DMS 273 (cell line): ENCODE measurements around the gene EIF3C.
"Not testable (repeated sequence)": the region's sequence is repeated elsewhere in the genome, so short reads cannot be mapped to it uniquely, and the experiment has no call there.

Source experiments
- DNase-seq: peaks from one replicate; lab custom pipeline; 2025; ENCODE audit not compliant: unreplicated experiment; lab: John Stamatoyannopoulos, UW

The EIF3C gene

GRCh38 chr16:28749997-28750465 is 38.8 kb downstream of the EIF3C start:
- not testable (repeated sequence) for DNase-seq

DNA sequence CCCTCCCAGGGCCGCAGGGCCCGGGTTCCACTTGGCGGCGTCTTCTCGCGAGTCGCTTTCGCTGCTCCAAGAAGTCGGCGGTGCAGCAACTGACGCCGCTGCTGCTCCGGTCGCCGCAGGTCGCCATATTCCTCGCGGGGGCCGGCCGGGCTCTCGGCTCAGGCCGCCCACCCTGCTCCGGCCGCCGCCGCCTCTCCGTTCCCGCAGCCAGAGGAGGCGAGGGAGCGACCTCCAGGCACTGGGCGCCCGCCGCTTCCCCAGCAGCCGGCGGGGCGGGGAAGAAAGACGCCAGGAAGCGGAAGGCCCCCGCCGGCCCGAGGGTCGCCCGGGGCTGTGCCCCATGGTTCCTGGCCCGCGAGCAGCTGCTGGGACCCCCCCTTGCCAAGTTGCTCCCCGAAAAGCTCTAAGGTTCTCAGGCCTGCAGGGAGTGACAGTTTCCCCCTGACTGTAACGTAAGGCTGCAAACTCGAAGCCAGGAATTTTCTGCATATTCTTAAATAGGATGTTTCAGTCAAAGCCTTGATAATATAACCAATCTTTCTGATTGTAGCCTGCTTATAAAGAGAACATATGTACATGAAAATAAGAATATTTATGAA is 39.3 kb downstream of the EIF3C start:
- not testable (repeated sequence) for DNase-seq

GRCh38 chr16:28751487-28751886 is 40.2 kb downstream of the EIF3C start, which contains the start of gene NPIPB9:
NPIPB9 (plus strand) TSS chr16:28751787.
- DNase-seq, result not testable (repeated sequence)

GRCh38 chr16:28781697-28782096 is 70.4 kb downstream of the EIF3C start:
- not testable (repeated sequence) for DNase-seq

- DNase-seq, result not testable (repeated sequence)
These were observed 71.1 kb downstream of the EIF3C start for GRCh38 chr16:28782357-28782756.
